DND-41 (cell line): ENCODE results near the gene ATXN1.

ENCODE experiments used
- CTCF ChIP-seq: IDR thresholded peaks from 2 replicates; pipeline ENCODE4 v1.5.1; 2012; ENCODE audit warnings: borderline replicate concordance, low read length, moderate library complexity, mild to moderate bottlenecking; ENCODE audit not compliant: poor library complexity, severe bottlenecking; ENCODE audit errors: extremely low read depth
- EZH2 ChIP-seq: IDR thresholded peaks from 3 replicates; pipeline ENCODE4 v1.6.1; 2012; ENCODE audit warnings: borderline replicate concordance, low read depth, mild to moderate bottlenecking, moderate library complexity, low read length, inconsistent platforms; ENCODE audit not compliant: severe bottlenecking

DNA sequence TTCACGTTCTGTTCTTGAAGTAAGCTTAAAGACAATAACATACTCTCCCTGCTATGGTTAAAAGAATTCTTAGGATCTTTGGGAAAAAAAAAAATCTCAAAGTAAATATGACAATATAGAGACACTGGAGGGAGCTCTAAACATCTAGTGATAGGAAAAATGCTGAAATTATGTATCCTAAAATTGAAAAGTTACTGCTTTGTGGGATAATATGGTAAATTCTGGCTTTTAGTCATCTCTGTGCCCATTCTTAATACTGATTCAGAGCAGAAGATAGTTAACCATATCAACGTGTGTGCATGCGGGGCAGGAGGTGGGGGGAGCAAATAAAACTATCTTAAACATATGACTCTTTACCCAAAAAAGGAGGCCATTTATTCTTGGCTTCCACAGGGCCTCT is 357.4 kb downstream of the ATXN1 start:
- TF ChIP-seq CTCF, result no peak
- no peak for TF ChIP-seq EZH2
